Loucy (cell line): ENCODE measurements around the gene DNTTIP2.

ENCODE experiments used
- EZH2phosphoT487 ChIP-seq: fragments of 200-600 bp; IDR thresholded peaks from 2 replicates; pipeline ENCODE4 v1.6.1; 2018; ENCODE audit warnings: antibody characterized with exemption, mild to moderate bottlenecking, moderate library complexity, borderline replicate concordance
- TF ChIP-seq, protein P1 (sequence below): fragments of 200-600 bp; sonication (generic); conservative IDR thresholded peaks from 2 replicates; pipeline ENCODE4 v1.5.1; 2014; ENCODE audit warnings: mild to moderate bottlenecking, antibody characterized with exemption, low read length

DNA sequence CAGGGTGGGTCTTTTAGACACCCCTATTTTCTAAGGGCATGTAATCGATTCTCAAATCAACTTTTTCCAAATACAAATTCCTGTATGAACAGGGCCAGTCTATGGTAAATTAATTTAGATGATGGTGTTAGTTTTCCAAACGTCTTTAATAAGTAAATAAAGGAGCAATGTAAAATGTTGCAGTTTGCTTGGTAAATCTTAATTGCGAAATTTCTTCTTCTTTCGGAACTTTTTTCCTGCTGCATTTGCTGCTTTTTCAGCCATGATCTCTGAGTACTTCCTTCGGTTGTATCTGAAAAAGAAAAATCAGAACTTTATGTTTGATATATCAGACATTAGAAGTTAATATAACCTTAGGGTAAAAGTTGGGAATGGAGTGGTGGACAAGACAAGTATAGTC is 9.4 kb downstream of the DNTTIP2 start:
- TF ChIP-seq, protein P1, sequence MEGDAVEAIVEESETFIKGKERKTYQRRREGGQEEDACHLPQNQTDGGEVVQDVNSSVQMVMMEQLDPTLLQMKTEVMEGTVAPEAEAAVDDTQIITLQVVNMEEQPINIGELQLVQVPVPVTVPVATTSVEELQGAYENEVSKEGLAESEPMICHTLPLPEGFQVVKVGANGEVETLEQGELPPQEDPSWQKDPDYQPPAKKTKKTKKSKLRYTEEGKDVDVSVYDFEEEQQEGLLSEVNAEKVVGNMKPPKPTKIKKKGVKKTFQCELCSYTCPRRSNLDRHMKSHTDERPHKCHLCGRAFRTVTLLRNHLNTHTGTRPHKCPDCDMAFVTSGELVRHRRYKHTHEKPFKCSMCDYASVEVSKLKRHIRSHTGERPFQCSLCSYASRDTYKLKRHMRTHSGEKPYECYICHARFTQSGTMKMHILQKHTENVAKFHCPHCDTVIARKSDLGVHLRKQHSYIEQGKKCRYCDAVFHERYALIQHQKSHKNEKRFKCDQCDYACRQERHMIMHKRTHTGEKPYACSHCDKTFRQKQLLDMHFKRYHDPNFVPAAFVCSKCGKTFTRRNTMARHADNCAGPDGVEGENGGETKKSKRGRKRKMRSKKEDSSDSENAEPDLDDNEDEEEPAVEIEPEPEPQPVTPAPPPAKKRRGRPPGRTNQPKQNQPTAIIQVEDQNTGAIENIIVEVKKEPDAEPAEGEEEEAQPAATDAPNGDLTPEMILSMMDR = no peak
- no peak for TF ChIP-seq EZH2phosphoT487
